Breast epithelium (tissue), 4 donors: ENCODE data around the gene COLQ. TPM values are rescaled to one million over a fixed set of nuclear protein-coding genes. Genes with fewer than 3 reads are reported as not detected.

ENCODE experiments used
- DNase-seq, 2 donors: peaks; one replicate each; pipeline ENCODE4 v3.0.0-alpha.2; 2019; ENCODE audit warnings: low spot score in 2 of 2
- H3K27ac ChIP-seq, 2 donors: fragments of 200-600 bp; sonication (generic) in 1 of 2; one replicate each; pipeline ENCODE4 v1.5.1; 2016 to 2019; ENCODE audit warnings: mild to moderate bottlenecking in 1 of 2
- H3K27me3 ChIP-seq, 2 donors: fragments of 200-600 bp; sonication (generic) in 1 of 2; one replicate each; pipeline versions ENCODE4 v1.5.1 to v1.6.0; 2017 to 2019; ENCODE audit warnings: control low read depth in 1 of 2, mild to moderate bottlenecking in 1 of 2
- H3K36me3 ChIP-seq: fragments of 200-600 bp; one replicate; pipeline ENCODE4 v1.5.1; 2019
- H3K4me1 ChIP-seq, 2 donors: fragments of 200-600 bp; sonication (generic); one replicate each; pipeline ENCODE4 v1.5.1; 2016 to 2019; ENCODE audit warnings: control low read depth in 1 of 2
- H3K4me3 ChIP-seq, 3 donors: fragments of 200-600 bp; sonication (generic); 1 replicate in 2 of 3; 2 replicates in 1 of 3; pipeline ENCODE4 v1.5.1; 2016 to 2019; ENCODE audit warnings: mild to moderate bottlenecking in 3 of 3, moderate library complexity in 2 of 3
- H3K9me3 ChIP-seq, 2 donors: fragments of 200-600 bp; sonication (generic) in 1 of 2; one replicate each; pipeline ENCODE4 v1.5.1; 2016 to 2019; ENCODE audit warnings: control low read depth in 1 of 2
- POLR2A ChIP-seq: fragments of 450-650 bp; IDR thresholded peaks from one replicate; pipeline ENCODE4 v1.6.1; 2016; ENCODE audit warnings: antibody characterized with exemption, mild to moderate bottlenecking, moderate library complexity
- POLR2AphosphoS5 ChIP-seq, 3 donors: sonication (generic); formaldehyde crosslinking; IDR thresholded peaks; one replicate each; pipeline ENCODE4 v1.6.1; 2017; ENCODE audit warnings: antibody characterized with exemption in 3 of 3
- intact Hi-C: fragments of 100-400 bp; cut with DNase I; formaldehyde crosslinking; loops from one replicate; pipeline ENCODE4 v1.15.1; 2023; ENCODE audit warnings: low total_unique reads
- total RNA-seq, 3 donors: library from RNA; depleted of rRNA; stranded (reverse); fragments of >200 nt; gene quantifications; one replicate each; pipeline ENCODE4 v1.1.0, GENCODE V29; 2016
- TF ChIP-seq, protein P1 (sequence below), 3 donors: fragments of 450-650 bp; IDR thresholded peaks; one replicate each; pipeline ENCODE4 v1.5.1; 2016 to 2017; ENCODE audit warnings: antibody characterized with exemption in 3 of 3, mild to moderate bottlenecking in 3 of 3, moderate library complexity in 3 of 3

COLQ gene
- total RNA-seq, 3 donors from 2014 or later, result 1.8 to 3.3 (median 1.9) TPM

DNA sequence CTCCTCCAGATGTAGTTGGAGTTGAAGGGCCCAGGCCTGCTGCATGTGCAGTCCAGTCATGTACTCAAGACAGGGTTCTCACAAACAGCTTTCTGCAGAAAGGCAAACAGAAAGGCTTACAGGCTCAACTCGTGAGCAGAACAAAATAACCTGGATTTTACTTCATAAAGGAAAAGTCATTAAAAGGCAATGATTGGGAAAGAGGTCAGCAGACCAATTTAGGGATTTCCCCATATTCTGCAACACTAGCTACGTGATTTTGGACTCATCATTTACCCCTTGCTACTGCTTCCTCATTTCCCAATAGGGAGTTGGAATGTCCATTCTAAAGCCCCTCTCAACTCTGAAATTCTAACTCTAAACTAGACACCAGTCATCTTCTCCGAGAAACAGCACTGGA lies 112.3 kb downstream of the COLQ start:
- H3K4me3 ChIP-seq, result no peak overlapping the region
- H3K4me1 ChIP-seq, result no peaks in the 10 kb centered on the region
- intact Hi-C loops, result loop anchor here (1.0 kb wide), 1 partner anchor 39 kb away; no protein-coding TSS in a partner anchor
- H3K27me3 ChIP-seq, result no peaks in the 10 kb centered on the region
- H3K9me3 ChIP-seq, result no peaks in the 10 kb centered on the region
- H3K36me3 ChIP-seq, result peaks cover 3% of the 10 kb centered on the region
- no peak for DNase-seq
- peak overlapping the region in 1 of 2 donors; percentile 64 for H3K27ac ChIP-seq
- TF ChIP-seq POLR2AphosphoS5 (IDR thresholded peaks at IDR 0.05), result no peak

DNA sequence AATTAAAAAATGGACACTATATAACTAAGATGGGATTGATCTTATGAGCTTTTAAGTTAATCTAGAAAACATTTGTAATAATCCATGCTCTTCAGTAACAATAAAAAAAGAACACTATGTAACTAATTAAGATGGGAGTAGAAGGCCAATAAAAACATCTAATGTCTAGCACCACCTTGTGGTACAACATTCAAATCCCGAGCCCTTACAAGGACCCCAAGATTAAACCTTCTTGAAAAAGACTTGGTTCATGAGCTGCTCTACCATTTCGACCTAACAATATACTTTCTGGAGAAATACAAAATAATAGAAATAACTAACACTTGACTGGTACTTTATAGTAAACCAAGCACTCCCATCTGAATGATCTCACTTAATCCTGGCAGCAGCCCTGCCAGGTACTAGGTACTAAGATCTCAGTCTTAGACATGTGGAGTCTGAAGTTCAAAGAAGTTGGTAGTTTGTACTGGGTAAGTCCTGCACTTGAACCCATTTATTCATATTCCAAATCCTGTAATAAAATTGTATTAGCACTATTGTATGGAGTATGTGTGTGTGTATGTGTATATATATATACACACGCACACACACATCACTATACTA lies 116.0 kb downstream of the COLQ start:
- H3K27me3 ChIP-seq, result no peaks in the 10 kb centered on the region
- intact Hi-C loops, result no loop called here
- no peaks in the 10 kb centered on the region for H3K4me1 ChIP-seq
- TF ChIP-seq POLR2A, result no peak
- TF ChIP-seq, protein P1, sequence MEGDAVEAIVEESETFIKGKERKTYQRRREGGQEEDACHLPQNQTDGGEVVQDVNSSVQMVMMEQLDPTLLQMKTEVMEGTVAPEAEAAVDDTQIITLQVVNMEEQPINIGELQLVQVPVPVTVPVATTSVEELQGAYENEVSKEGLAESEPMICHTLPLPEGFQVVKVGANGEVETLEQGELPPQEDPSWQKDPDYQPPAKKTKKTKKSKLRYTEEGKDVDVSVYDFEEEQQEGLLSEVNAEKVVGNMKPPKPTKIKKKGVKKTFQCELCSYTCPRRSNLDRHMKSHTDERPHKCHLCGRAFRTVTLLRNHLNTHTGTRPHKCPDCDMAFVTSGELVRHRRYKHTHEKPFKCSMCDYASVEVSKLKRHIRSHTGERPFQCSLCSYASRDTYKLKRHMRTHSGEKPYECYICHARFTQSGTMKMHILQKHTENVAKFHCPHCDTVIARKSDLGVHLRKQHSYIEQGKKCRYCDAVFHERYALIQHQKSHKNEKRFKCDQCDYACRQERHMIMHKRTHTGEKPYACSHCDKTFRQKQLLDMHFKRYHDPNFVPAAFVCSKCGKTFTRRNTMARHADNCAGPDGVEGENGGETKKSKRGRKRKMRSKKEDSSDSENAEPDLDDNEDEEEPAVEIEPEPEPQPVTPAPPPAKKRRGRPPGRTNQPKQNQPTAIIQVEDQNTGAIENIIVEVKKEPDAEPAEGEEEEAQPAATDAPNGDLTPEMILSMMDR (IDR thresholded peaks at IDR 0.05), result peak in 2 of 3 donors; percentile 44 to 66
- no peak for DNase-seq
- no peaks in the 10 kb centered on the region for H3K36me3 ChIP-seq
- no peaks in the 10 kb centered on the region for H3K9me3 ChIP-seq
- no peak overlapping the region for H3K4me3 ChIP-seq
- no peak overlapping the region for H3K27ac ChIP-seq

DNA sequence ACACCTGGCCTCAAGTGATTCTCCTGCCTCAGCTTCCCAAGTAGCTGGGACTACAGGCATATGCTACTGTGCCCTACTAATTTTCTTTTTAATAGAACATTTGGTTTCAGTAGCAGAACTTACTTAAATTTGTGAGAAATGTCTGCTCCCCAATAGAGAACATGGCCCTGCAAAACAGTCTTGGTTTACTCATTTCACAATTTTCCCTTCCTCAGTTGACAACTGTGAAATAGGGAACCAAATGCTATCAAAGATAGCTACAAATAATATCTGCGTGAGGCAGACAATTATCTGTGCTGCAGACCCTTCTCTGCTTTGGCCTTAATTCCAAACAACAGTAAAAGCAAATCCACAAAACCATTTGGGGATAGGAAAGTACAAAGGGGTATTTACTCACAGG lies 116.7 kb downstream of the COLQ start:
- TF ChIP-seq POLR2A (no peak), POLR2AphosphoS5 (IDR thresholded peaks at IDR 0.05) (no peak)
- TF ChIP-seq, protein P1 (IDR thresholded peaks at IDR 0.05), result no peak
- DNase-seq, result no peak
- Histone ChIP-seq H3K9me3 (no peaks in the 10 kb centered on the region), H3K4me1 (no peaks in the 10 kb centered on the region), H3K27ac (no peak overlapping the region), H3K36me3 (no peaks in the 10 kb centered on the region), H3K27me3 (no peaks in the 10 kb centered on the region), H3K4me3 (no peak overlapping the region)
- intact Hi-C loops, result no loop called here

DNA sequence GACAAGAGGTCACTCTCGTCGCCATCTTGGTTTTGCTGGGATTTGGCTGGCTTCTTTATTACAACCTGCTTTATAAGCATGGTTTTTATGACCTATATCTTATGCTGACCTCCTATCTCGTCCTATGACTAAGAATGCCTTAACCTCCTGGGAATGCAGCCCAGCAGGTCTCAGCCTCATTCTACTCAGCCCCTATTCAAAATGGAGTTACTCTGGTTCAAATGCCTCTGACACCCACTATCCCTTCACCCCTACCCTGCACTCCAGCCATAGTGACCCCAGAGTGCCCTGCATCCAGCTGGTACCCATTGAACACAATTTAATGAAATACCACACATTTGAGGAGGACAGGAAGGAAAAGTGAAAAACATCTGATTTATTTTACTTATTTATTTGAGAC lies 117.5 kb downstream of the COLQ start:
- H3K27ac ChIP-seq, result no peak overlapping the region
- no peaks in the 10 kb centered on the region for H3K4me1 ChIP-seq

DNA sequence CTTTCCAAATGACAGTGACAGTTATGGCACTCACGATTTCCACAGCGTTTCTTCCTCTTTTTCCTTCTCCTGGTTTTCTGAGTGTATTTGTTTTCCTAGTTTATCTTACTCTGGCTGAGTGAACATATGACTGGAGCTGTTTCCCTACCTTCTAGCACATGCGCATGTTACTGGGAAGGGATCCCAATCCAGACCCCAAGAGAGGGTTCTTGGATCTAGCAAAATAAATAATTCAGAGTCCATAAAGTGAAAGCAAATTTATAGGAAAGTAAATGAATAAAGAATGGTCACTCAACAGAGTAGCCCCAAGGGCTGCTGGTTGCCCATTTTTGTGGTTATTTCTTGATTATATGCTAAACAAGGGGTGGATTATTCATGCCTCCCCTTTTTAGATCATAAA lies 118.0 kb downstream of the COLQ start:
- Histone ChIP-seq H3K4me1 (no peaks in the 10 kb centered on the region), H3K4me3 (no peak overlapping the region), H3K9me3 (no peaks in the 10 kb centered on the region), H3K27ac (no peak overlapping the region), H3K36me3 (no peaks in the 10 kb centered on the region), H3K27me3 (no peaks in the 10 kb centered on the region)
- intact Hi-C loops, result no loop called here
- no peak for TF ChIP-seq POLR2A
- TF ChIP-seq, protein P1 (IDR thresholded peaks at IDR 0.05), result no peak
- no peak for TF ChIP-seq POLR2AphosphoS5 (IDR thresholded peaks at IDR 0.05)
- DNase-seq, result no peak

More for the DNA sequence above, 117.5 kb downstream of the COLQ start:
- H3K9me3 ChIP-seq, result no peaks in the 10 kb centered on the region
- no peak for TF ChIP-seq POLR2A
- no peak for TF ChIP-seq POLR2AphosphoS5 (IDR thresholded peaks at IDR 0.05)
- TF ChIP-seq, protein P1 (IDR thresholded peaks at IDR 0.05), result no peak
- intact Hi-C loops, result no loop called here
- H3K36me3 ChIP-seq, result no peaks in the 10 kb centered on the region
- DNase-seq, result no peak
- no peaks in the 10 kb centered on the region for H3K27me3 ChIP-seq
- H3K4me3 ChIP-seq, result no peak overlapping the region
